CD4-positive, alpha-beta T cell (primary cell): Measurements from ENCODE around the gene ARG1. TPM values are rescaled to one million over a fixed set of nuclear protein-coding genes. Genes with fewer than 3 reads are reported as not detected.

ENCODE experiments used
- ATAC-seq: fragments of 200-7000 bp; cut with Tn5 transposase; one replicate; pipeline ENCODE4 v1.10.0; 2022; ENCODE audit warnings: mild to moderate bottlenecking; ENCODE audit not compliant: poor library complexity
- CTCF ChIA-PET: fragments of 350-600 bp; sonication (Branson Sonifier 250); formaldehyde crosslinking; loops from one replicate; lab custom pipeline; 2021; ENCODE audit warnings: antibody characterized with exemption, inconsistent platforms; lab: Charles Lee
- POLR2A ChIA-PET: fragments of 350-600 bp; sonication (Branson Sonifier 250); formaldehyde crosslinking; loops from one replicate; lab custom pipeline; 2021; ENCODE audit warnings: antibody characterized with exemption, inconsistent platforms; lab: Charles Lee
- DNase-seq, 14 experiments: peaks; one replicate each; pipeline ENCODE4 v3.0.0-alpha.2; 2013 to 2020; ENCODE audit warnings: mixed read lengths in 2 of 14
- H3K27ac ChIP-seq, 2 donors: one replicate each; pipeline versions ENCODE4 v1.5.1 to v1.7.0; 2013; ENCODE audit warnings: low read length in 2 of 2, low read depth in 1 of 2, mild to moderate bottlenecking in 1 of 2
- H3K27me3 ChIP-seq, 2 experiments: 1 replicate in 1 of 2; 2 replicates in 1 of 2; pipeline versions ENCODE4 v1.6.1 to v1.7.0; 2013; ENCODE audit warnings: low read length in 2 of 2, control low read depth in 1 of 2, mild to moderate bottlenecking in 1 of 2, moderate library complexity in 1 of 2; ENCODE audit not compliant: insufficient read depth in 2 of 2, control insufficient read depth in 1 of 2
- H3K36me3 ChIP-seq: one replicate; pipeline ENCODE4 v1.6.1; 2013; ENCODE audit warnings: low read length, control low read depth; ENCODE audit not compliant: insufficient read depth
- H3K4me1 ChIP-seq: one replicate; pipeline ENCODE4 v1.6.1; 2013; ENCODE audit warnings: low read length, control low read depth; ENCODE audit not compliant: insufficient read depth
- H3K4me3 ChIP-seq: one replicate; pipeline ENCODE4 v1.5.1; 2013; ENCODE audit warnings: mild to moderate bottlenecking, low read length, moderate library complexity
- H3K9me3 ChIP-seq, 2 experiments: 1 replicate in 1 of 2; 2 replicates in 1 of 2; pipeline versions ENCODE4 v1.6.1 to v1.7.0; 2013; ENCODE audit warnings: low read length in 2 of 2, mild to moderate bottlenecking in 2 of 2, control low read depth in 1 of 2, moderate library complexity in 1 of 2; ENCODE audit not compliant: control insufficient read depth in 1 of 2, insufficient read depth in 1 of 2
- H3K27ac Mint-ChIP-seq: one replicate; pipeline ENCODE4 v1.8.0; 2020; ENCODE audit warnings: mixed read lengths
- H3K27me3 Mint-ChIP-seq: one replicate; pipeline ENCODE4 v1.8.0; 2021; ENCODE audit warnings: mixed read lengths
- H3K36me3 Mint-ChIP-seq: one replicate; pipeline ENCODE4 v1.8.0; 2021; ENCODE audit warnings: low read depth, mixed read lengths
- H3K4me1 Mint-ChIP-seq: one replicate; pipeline ENCODE4 v1.8.0; 2021; ENCODE audit warnings: low read depth, mixed read lengths
- H3K4me3 Mint-ChIP-seq: one replicate; pipeline ENCODE4 v1.8.0; 2020; ENCODE audit warnings: mild to moderate bottlenecking, mixed read lengths
- H3K9me3 Mint-ChIP-seq: one replicate; pipeline ENCODE4 v1.8.0; 2020; ENCODE audit warnings: mixed read lengths
- CTCF ChIP-seq: fragments of 200-600 bp; IDR thresholded peaks from one replicate; pipeline ENCODE4 v1.8.0; 2022; ENCODE audit warnings: antibody characterized with exemption, mild to moderate bottlenecking
- intact Hi-C, 2 experiments: fragments of 100-400 bp; cut with DNase I in 1 of 2; cut with micrococcal nuclease in 1 of 2; formaldehyde crosslinking; loops; one replicate each; pipeline versions ENCODE4 v1.15.1 to v1.9.0; 2023 to 2025; cut with DNase I, micrococcal nuclease
- total RNA-seq, 174 experiments: library from RNA in 2 of 174; stranded (reverse) in 2 of 174; gene quantifications; one replicate each; pipeline ENCODE4 v1.2.3 and lab custom pipeline; 2021 to 2026

ARG1 gene
- total RNA-seq, 2 experiments from 2014 or later = 0.36 to 0.50 TPM

DNA sequence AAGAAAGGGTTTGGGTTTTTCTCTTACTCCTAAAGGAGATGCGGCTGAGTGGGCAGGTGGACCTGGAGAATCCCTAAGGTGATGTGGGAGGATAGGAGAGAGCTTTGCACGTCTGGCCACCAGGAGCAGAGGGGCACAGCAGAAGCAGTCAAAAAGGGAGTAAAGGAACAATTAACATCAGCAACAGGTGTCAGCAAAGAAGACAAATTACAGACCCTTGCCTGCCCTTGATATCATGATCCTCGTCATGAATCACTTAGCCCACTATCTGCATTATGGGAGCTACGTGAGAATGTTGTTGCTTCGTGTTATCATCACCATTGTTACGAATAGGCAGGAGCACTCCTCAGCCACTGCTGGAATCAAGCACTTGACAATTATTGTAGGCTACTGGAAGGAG lies 25.5 kb upstream of the ARG1 start:
- intact Hi-C loops = no loop called here
- DNase-seq = no peak
- no peaks in the 10 kb centered on the region for H3K27me3 ChIP-seq
- Mint-ChIP-seq H3K27me3 (no peaks in the 10 kb centered on the region), H3K4me1 (no peaks in the 10 kb centered on the region), H3K9me3 (no peaks in the 10 kb centered on the region), H3K4me3 (no peak overlapping the region), H3K36me3 (no peaks in the 10 kb centered on the region), H3K27ac (no peak overlapping the region)
- no peaks in the 10 kb centered on the region for H3K9me3 ChIP-seq
- H3K27ac ChIP-seq = no peak overlapping the region
- no peaks in the 10 kb centered on the region for H3K4me1 ChIP-seq
- POLR2A ChIA-PET = no interaction called here
- no peaks in the 10 kb centered on the region for H3K36me3 ChIP-seq
- TF ChIP-seq CTCF = no peak
- no peak for ATAC-seq
- CTCF ChIA-PET = no interaction called here
- no peak overlapping the region for H3K4me3 ChIP-seq

DNA sequence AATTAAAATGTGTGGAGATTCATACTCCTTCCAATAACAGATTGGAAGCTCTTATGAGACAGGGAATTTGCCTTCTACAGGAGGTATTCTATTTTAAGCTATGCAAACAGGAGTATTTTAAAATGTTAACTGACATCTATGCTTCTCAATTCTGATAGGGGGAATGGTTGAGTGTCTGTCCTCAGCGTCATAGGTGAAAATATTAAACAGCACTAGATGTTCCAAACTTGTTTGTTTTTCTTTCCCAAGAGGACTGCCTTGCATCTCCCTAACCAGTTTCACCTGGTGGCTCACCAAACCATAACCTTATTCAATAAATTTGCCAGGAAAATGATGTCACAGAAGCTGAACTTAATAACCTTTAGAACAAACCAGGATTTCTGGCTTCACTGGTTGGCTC lies 24.6 kb upstream of the ARG1 start:
- H3K4me1 Mint-ChIP-seq = no peaks in the 10 kb centered on the region
- H3K4me3 Mint-ChIP-seq = no peak overlapping the region
- Histone ChIP-seq H3K9me3 (no peaks in the 10 kb centered on the region), H3K4me3 (no peak overlapping the region), H3K4me1 (no peaks in the 10 kb centered on the region), H3K27ac (no peak overlapping the region), H3K27me3 (no peaks in the 10 kb centered on the region), H3K36me3 (no peaks in the 10 kb centered on the region)
- no peak for TF ChIP-seq CTCF
- no peak overlapping the region for H3K27ac Mint-ChIP-seq
- no peak for DNase-seq
- no peaks in the 10 kb centered on the region for H3K36me3 Mint-ChIP-seq
- H3K9me3 Mint-ChIP-seq = no peaks in the 10 kb centered on the region
- no peak for ATAC-seq
- CTCF ChIA-PET = no interaction called here
- intact Hi-C loops = no loop called here
- H3K27me3 Mint-ChIP-seq = no peaks in the 10 kb centered on the region
- POLR2A ChIA-PET = no interaction called here

- ChIA-PET POLR2A (no interaction called here), CTCF (no interaction called here)
- no peaks in the 10 kb centered on the region for H3K9me3 ChIP-seq
- no peak overlapping the region for H3K4me3 ChIP-seq
- ATAC-seq (no peak), DNase-seq (no peak)
- TF ChIP-seq CTCF = no peak
- intact Hi-C loops = no loop called here
- Mint-ChIP-seq H3K4me1 (no peaks in the 10 kb centered on the region), H3K27me3 (no peaks in the 10 kb centered on the region), H3K36me3 (no peaks in the 10 kb centered on the region), H3K9me3 (no peaks in the 10 kb centered on the region), H3K4me3 (no peak overlapping the region), H3K27ac (no peak overlapping the region)
- no peak overlapping the region for H3K27ac ChIP-seq
- no peaks in the 10 kb centered on the region for H3K4me1 ChIP-seq
- H3K27me3 ChIP-seq = no peaks in the 10 kb centered on the region
- H3K36me3 ChIP-seq = no peaks in the 10 kb centered on the region
Measured at GRCh38 chr6:131549811-131550210, 23.2 kb upstream of the ARG1 start.
